ENCODE results near the gene ZNF330.

DNA sequence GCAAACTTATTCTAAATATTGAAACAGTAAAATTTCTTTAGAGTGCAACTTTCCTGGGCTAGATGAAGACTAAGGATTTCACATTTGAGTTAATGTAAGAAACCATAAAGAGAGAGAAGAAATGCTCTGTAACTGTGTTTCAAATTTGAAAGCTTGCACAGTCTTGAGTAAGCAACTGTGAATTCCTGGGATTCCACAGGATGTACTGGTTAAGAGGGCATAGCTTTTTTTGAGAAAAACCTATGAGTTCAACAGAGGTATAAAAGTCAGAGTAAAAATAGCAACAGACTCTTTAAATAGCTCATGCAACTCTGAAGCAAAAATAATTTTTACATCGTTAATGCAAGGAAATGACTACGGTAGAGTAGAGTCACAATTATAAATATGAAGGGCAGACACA, 25.5 kb downstream of the ZNF330 start:
- TF ChIP-seq, protein P1, sequence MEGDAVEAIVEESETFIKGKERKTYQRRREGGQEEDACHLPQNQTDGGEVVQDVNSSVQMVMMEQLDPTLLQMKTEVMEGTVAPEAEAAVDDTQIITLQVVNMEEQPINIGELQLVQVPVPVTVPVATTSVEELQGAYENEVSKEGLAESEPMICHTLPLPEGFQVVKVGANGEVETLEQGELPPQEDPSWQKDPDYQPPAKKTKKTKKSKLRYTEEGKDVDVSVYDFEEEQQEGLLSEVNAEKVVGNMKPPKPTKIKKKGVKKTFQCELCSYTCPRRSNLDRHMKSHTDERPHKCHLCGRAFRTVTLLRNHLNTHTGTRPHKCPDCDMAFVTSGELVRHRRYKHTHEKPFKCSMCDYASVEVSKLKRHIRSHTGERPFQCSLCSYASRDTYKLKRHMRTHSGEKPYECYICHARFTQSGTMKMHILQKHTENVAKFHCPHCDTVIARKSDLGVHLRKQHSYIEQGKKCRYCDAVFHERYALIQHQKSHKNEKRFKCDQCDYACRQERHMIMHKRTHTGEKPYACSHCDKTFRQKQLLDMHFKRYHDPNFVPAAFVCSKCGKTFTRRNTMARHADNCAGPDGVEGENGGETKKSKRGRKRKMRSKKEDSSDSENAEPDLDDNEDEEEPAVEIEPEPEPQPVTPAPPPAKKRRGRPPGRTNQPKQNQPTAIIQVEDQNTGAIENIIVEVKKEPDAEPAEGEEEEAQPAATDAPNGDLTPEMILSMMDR (IDR thresholded peaks at IDR 0.05) = no peak
- TF ChIP-seq POLR2A (IDR thresholded peaks at IDR 0.05) (no peak), POLR2AphosphoS5 (IDR thresholded peaks at IDR 0.05; ENCODE audit: insufficient read depth in 1 of 2, low read depth in 1 of 2) (no peak)

All from vagina (tissue), 2 donors.